GM19468 (cell line): ENCODE data around the gene WWC2.

Source experiments
- ATAC-seq: cut with Tn5 transposase; IDR thresholded peaks from one replicate; pipeline ENCODE4 v1.9.1; 2021; ENCODE audit warnings: mild to moderate bottlenecking, moderate library complexity, moderate number of reproducible peaks; ENCODE audit not compliant: unreplicated experiment; ENCODE audit errors: extremely low read depth

Gene WWC2

GRCh38 chr4:183360161-183360919 lies 261.3 kb downstream of the WWC2 start:
- no peak for ATAC-seq

- no peak for ATAC-seq
These were observed 263.0 kb downstream of the WWC2 start for GRCh38 chr4:183362036-183362435.

GRCh38 chr4:183362916-183363542 lies 264.0 kb downstream of the WWC2 start:
- ATAC-seq = no peak

GRCh38 chr4:183364025-183364424 lies 265.0 kb downstream of the WWC2 start:
- no peak for ATAC-seq

GRCh38 chr4:183366206-183366835 lies 267.3 kb downstream of the WWC2 start:
- ATAC-seq = no peak

- ATAC-seq = no peak
These were observed 270.0 kb downstream of the WWC2 start for GRCh38 chr4:183369073-183369472.
